ENCODE data around the gene AHI1. TPM values are rescaled to one million over a fixed set of nuclear protein-coding genes. Genes with fewer than 3 reads are reported as not detected.

The AHI1 gene
- total and polyA plus RNA-seq, 4 donors: 5.2 to 51.7 (median 23.8) TPM

- Histone ChIP-seq H3K4me3 (no peak overlapping the region), H3K27ac (ENCODE audit: low read depth in 1 of 2, low read length in 1 of 2) (no peak overlapping the region), H3K27me3 (ENCODE audit: control insufficient read depth in 3 of 3, insufficient read depth in 3 of 3, low read length in 2 of 3) (no peaks in the 10 kb centered on the region), H3K9ac (ENCODE audit: insufficient read depth in 1 of 2, low read length in 2 of 2) (no peak overlapping the region), H3K4me1 (ENCODE audit: control insufficient read depth in 5 of 5, insufficient read depth in 5 of 5, low read length in 5 of 5) (no peaks in the 10 kb centered on the region), H3K36me3 (ENCODE audit: control insufficient read depth in 4 of 4, insufficient read depth in 4 of 4, low read length in 4 of 4) (no peaks in the 10 kb centered on the region), H3K9me3 (ENCODE audit: control insufficient read depth in 4 of 4, insufficient read depth in 3 of 4, low read length in 3 of 4) (no peaks in the 10 kb centered on the region)
- ATAC-seq (ENCODE audit: insufficient read depth, low FRiP score): no peak
- TF ChIP-seq CTCF (IDR thresholded peaks at IDR 0.05; ENCODE audit: control extremely low read depth, extremely low read depth): no peak
- no peak for DNase-seq
- 44 to 71% methylated on average over 5 of the region's 5 CpGs for WGBS, 2 donors
Measured at GRCh38 chr6:135306740-135307420, 190.7 kb downstream of the AHI1 start.

- no peak for TF ChIP-seq CTCF (IDR thresholded peaks at IDR 0.05; ENCODE audit: control extremely low read depth, extremely low read depth)
Measured at GRCh38 chr6:135306166-135306565, 191.4 kb downstream of the AHI1 start.

GRCh38 chr6:135305684-135306083, 191.9 kb downstream of the AHI1 start:
- no peaks in the 10 kb centered on the region for H3K36me3 ChIP-seq (ENCODE audit: control insufficient read depth in 4 of 4, insufficient read depth in 4 of 4, low read length in 4 of 4)
- H3K27ac ChIP-seq (ENCODE audit: low read depth in 1 of 2, low read length in 1 of 2): no peak overlapping the region
- 90 to 92% methylated on average over 1 of the region's 1 CpG for WGBS, 2 donors
- no peak overlapping the region for H3K9ac ChIP-seq (ENCODE audit: insufficient read depth in 1 of 2, low read length in 2 of 2)
- no peaks in the 10 kb centered on the region for H3K9me3 ChIP-seq (ENCODE audit: control insufficient read depth in 4 of 4, insufficient read depth in 3 of 4, low read length in 3 of 4)
- ATAC-seq (ENCODE audit: insufficient read depth, low FRiP score) (no peak), DNase-seq (no peak)
- no peaks in the 10 kb centered on the region for H3K4me1 ChIP-seq (ENCODE audit: control insufficient read depth in 5 of 5, insufficient read depth in 5 of 5, low read length in 5 of 5)
- TF ChIP-seq CTCF (IDR thresholded peaks at IDR 0.05; ENCODE audit: control extremely low read depth, extremely low read depth): no peak
- H3K4me3 ChIP-seq: no peak overlapping the region
- no peaks in the 10 kb centered on the region for H3K27me3 ChIP-seq (ENCODE audit: control insufficient read depth in 3 of 3, insufficient read depth in 3 of 3, low read length in 2 of 3)

More at GRCh38 chr6:135306166-135306565, 191.4 kb downstream of the AHI1 start:
- ATAC-seq (ENCODE audit: insufficient read depth, low FRiP score) (no peak), DNase-seq (no peak)
- Histone ChIP-seq H3K27ac (ENCODE audit: low read depth in 1 of 2, low read length in 1 of 2) (no peak overlapping the region), H3K27me3 (ENCODE audit: control insufficient read depth in 3 of 3, insufficient read depth in 3 of 3, low read length in 2 of 3) (no peaks in the 10 kb centered on the region), H3K4me1 (ENCODE audit: control insufficient read depth in 5 of 5, insufficient read depth in 5 of 5, low read length in 5 of 5) (no peaks in the 10 kb centered on the region), H3K36me3 (ENCODE audit: control insufficient read depth in 4 of 4, insufficient read depth in 4 of 4, low read length in 4 of 4) (no peaks in the 10 kb centered on the region), H3K4me3 (no peak overlapping the region), H3K9ac (ENCODE audit: insufficient read depth in 1 of 2, low read length in 2 of 2) (no peak overlapping the region), H3K9me3 (ENCODE audit: control insufficient read depth in 4 of 4, insufficient read depth in 3 of 4, low read length in 3 of 4) (no peaks in the 10 kb centered on the region)
- WGBS, 2 donors: 84 to 88% methylated on average over 2 of the region's 2 CpGs

GRCh38 chr6:135304883-135305282, 192.7 kb downstream of the AHI1 start:
- H3K4me1 ChIP-seq (ENCODE audit: control insufficient read depth in 5 of 5, insufficient read depth in 5 of 5, low read length in 5 of 5): no peaks in the 10 kb centered on the region
- no peak overlapping the region for H3K9ac ChIP-seq (ENCODE audit: insufficient read depth in 1 of 2, low read length in 2 of 2)
- H3K9me3 ChIP-seq (ENCODE audit: control insufficient read depth in 4 of 4, insufficient read depth in 3 of 4, low read length in 3 of 4): no peaks in the 10 kb centered on the region
- ATAC-seq (ENCODE audit: insufficient read depth, low FRiP score) (no peak), DNase-seq (no peak)
- H3K27ac ChIP-seq (ENCODE audit: low read depth in 1 of 2, low read length in 1 of 2): no peak overlapping the region
- no peak for TF ChIP-seq CTCF (IDR thresholded peaks at IDR 0.05; ENCODE audit: control extremely low read depth, extremely low read depth)
- no peak overlapping the region for H3K4me3 ChIP-seq
- H3K36me3 ChIP-seq (ENCODE audit: control insufficient read depth in 4 of 4, insufficient read depth in 4 of 4, low read length in 4 of 4): no peaks in the 10 kb centered on the region
- 96 to 97% methylated on average over 4 of the region's 4 CpGs for WGBS, 2 donors
- no peaks in the 10 kb centered on the region for H3K27me3 ChIP-seq (ENCODE audit: control insufficient read depth in 3 of 3, insufficient read depth in 3 of 3, low read length in 2 of 3)
